GM21447 (cell line): ENCODE data around the gene HEBP2.

Source experiments
- ATAC-seq: cut with Tn5 transposase; IDR thresholded peaks from one replicate; pipeline ENCODE4 v1.9.1; 2021; ENCODE audit not compliant: unreplicated experiment

HEBP2 gene

DNA sequence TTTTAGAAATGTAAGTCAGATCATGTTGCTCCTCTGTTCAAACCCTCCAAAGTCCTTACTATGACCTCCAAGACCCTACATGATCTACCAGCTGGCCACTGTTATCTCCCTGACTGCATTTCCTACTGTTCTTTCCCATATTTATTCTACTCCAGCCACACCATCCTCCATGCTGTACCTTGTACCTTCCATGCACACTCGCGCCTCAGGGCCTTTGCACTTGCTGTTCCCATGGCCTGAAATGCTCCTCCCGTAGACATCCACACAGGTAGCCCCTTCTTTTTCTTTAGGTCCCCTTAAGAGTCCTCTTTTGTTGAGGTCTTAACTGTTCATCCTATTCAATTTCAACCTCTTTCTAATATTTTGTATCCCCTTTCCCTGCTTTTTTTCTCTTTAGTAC, 47.0 kb downstream of the HEBP2 start:
- no peak for ATAC-seq

GRCh38 chr6:138454981-138455706, 51.1 kb downstream of the HEBP2 start:
- ATAC-seq: peak; percentile 32

DNA sequence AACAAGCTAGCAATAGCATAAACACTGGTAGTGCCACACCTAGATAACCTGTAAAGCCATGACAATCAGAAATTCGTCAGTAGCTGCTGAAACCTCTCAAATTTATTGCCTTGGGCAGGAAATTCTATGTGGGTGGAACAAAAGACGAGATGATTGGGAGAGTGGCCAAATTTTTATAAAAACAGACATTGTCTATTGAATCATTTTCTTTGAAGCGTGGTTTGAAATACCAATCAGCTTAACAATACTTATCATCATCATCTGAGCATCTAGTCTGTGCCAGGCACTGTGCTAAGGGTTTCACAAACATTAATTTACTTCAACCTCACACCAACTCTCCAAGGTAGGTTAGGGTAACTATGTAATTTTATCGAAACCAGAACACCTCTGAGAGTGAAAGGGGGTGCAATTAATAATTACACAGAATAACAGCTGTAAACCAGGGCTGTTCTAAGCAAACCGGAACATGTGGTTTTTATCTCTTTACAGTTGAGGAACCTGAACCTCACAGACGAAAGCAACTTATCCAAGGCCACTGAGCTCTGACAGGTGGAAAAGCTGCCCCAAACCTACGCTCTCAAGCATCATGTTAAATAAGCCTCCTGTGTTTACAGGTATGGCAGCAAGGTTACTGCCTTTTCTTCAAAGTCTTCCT, 51.9 kb downstream of the HEBP2 start:
- peak; percentile 93 for ATAC-seq

DNA sequence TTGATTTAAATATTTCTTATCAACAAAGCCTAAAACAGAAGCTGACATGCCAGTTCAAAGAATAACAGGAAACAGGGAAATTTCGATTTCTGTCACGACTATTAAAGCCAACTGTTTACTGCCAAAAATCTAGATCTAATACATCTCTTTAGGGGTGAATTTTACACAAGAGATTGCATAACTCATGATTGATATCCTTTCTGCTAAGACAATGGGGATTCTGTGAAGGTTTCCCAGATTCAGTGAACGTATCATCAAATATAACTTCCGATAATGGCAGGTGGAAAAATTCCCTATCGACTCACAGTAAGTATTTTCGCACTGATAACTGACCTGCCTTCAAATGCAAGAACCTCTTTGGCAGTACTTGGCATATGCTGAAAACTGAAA, 52.4 kb downstream of the HEBP2 start:
- no peak for ATAC-seq

GRCh38 chr6:138461647-138462046, 57.6 kb downstream of the HEBP2 start:
- no peak for ATAC-seq

GRCh38 chr6:138464085-138464484, 60.1 kb downstream of the HEBP2 start:
- ATAC-seq: no peak

DNA sequence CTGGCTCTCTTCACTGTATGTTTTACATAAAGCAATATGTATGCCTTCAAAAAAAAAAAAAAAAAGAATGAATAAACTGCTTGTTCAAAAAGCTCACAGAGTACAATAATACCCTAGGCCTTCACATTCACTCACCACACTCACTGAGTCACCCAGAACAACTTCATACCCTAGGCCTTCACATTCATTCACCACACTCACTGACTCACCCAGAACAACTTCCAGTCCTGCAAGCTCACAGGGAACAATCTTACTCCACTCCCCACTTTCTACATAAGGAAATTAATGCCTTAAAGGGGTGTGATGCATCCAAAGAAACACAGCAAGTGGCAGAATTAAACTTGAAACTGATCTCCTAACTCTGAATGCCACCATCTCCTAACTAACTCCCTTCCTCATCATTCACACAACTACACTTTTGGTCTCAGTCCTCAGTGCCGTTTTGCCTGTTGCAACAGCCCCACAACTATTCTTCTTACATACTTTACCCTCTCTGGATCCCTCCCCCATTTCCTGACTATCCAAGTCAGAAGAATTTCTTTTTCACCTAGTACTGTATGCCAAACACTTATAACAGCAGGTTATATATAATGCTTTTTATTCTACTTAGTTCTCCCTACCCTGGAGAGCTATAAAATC, 61.1 kb downstream of the HEBP2 start:
- no peak for ATAC-seq

DNA sequence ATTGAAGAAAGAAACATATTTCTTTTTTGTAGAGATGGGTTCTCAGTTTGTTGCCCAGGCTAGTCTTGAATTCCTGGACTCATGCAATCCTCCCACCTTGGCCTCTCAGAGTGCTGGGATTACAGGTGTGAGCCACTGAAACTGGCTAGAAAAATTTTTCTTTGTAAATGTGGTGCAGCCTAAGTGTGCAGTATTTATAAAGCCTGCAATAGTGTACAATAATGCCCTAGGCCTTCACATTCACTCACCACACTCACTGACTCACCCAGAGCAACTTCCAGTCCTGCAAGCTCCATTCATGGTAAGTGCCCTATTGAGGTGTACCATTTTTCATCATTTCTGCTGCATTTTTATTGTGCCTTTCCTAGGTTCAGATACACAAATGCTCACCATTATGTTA, 63.9 kb downstream of the HEBP2 start:
- ATAC-seq: no peak

DNA sequence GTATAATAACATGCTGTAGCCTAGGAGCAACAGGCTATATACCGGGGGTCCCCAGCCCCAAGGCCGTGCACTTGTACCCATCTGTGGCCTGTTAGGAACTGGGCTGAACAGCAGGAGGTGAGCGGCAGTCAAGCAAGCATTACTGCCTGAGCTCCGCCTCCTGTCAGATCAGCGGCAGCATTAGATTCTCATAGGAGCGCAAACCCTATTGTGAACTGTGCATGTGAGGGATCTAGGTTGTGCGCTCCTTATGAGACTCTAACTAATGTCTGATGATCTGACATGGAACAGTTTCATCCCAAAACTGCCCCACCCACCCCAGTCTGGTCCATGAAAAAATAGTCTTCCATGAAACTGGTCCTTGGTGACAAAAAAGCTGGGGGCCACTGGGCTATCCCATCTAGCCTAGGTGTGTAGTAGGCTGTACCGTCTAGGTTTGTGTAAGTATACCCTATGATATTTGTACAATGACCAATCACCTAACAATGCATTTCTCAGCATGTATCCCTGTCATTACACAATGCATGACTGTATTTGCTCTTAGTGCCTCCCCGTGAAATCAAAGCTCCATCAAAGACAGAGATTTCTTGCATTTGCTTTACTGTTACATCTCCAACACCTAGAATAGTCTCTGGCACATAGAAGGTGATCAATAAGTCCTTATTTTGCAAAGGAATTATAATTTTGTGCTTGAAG, 64.4 kb downstream of the HEBP2 start:
- ATAC-seq: no peak
